Left cardiac atrium (tissue), 4 donors: ENCODE measurements around the gene DUSP16. TPM values are rescaled to one million over a fixed set of nuclear protein-coding genes. Genes with fewer than 3 reads are reported as not detected.

Experiments
- ATAC-seq, 2 donors: fragments of 200-7000 bp; cut with Tn5 transposase; one replicate each; pipeline ENCODE4 v1.9.1; 2020; ENCODE audit warnings: mild to moderate bottlenecking in 2 of 2, moderate library complexity in 2 of 2
- DNase-seq: peaks from one replicate; pipeline ENCODE4 v3.0.0-alpha.2; 2020
- intact Hi-C, 2 donors: fragments of 100-400 bp; cut with DNase I; formaldehyde crosslinking; loops; one replicate each; pipeline versions ENCODE4 v1.14.1 to v1.15.1; 2022 to 2023
- total RNA-seq, 2 donors: library from RNA; stranded (reverse); fragmentation: NEBNext Ultra II Directional; extraction: Animal tissue kit (Norgen Biotek cat#: 25700); gene quantifications; one replicate each; pipeline ENCODE4 v1.2.1, GENCODE V29; 2021
- donor health status: DM: no; HTN: yes; CAD: no.
- donor health status: DM: no; HTN: yes; CAD: no; lungs with severe emphysema.
- donor health status: DM: yes; HTN: yes; CAD: no.
- donor health status: Dilated cardiomyopathy.

The DUSP16 gene
- total RNA-seq, 2 donors from 2014 or later, result 11.5 to 17.3 TPM

DNA sequence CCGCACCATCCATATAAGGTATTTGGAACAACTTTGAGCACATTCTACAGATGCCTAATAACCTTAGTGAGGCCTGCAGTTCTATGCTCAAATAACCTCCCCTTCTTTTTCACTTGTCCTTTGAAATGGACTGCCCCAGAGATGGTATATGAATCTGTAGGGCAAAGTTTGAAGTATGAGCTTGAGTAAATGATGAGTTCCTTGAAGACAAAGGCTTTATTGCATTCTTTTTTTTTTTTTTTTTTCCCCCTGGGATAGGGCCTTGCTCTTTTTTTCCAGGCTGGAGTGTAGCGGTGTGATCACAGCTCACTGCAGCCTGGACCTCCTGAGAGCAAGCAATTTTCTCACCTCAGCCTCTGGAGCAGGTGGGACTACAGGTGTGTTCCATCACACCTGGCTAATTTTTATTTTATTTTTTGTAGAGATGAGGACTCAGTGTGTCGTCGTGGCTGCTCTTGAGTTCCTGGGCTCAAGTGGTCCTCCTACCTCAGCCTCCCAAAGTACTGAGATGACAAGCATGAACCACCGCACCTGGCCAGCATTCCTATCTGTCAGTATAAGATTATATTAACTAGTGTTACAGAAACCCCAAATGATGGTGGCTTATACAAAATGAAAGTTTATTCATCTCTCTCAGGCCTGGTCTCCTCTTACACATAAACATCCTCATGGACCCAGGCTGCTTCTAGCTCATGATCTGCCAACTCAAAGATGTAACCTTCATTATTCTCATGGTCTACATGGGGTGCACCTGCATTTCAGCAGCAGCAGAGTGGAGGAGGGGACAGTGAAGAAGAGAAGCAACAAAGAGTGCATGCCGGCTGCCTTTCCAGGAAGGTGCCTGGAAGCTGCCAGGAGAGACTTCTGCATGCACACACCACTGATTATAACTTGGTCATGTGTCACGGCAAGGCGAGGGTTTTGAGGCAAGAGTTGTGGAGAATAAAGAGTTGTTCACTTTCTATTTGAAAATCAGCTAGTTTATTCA, 101.4 kb downstream of the DUSP16 start:
- intact Hi-C loops, result no loop called here
- no peak for ATAC-seq
- no peak for DNase-seq

DNA sequence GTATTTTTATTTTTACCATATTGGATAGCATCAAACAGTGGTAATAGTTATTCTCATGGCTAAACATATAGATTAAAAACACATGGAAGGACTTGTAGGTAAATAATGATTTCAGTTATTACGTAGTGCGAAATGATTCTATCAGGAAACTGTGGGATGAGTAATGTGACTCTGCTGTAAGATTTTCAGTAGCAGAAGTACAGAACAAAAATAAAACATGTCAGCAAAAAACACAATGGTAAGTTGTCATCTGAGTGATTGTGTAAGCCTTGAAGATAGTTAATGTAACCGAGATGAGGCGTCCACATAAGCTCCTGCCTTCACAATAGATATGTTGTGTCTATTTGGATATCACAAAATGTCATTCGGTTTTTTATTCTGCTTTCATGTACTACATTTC, 106.0 kb downstream of the DUSP16 start:
- peak; percentile 23 to 39 for ATAC-seq
- intact Hi-C loops, result no loop called here
- DNase-seq, result no peak

- no peak for ATAC-seq
- DNase-seq, result no peak
- intact Hi-C loops, result no loop called here
Observed at GRCh38 chr12:12454315-12454714, 108.3 kb downstream of the DUSP16 start.

GRCh38 chr12:12453635-12454034, 109.0 kb downstream of the DUSP16 start:
- intact Hi-C loops, result no loop called here
- no peak for ATAC-seq
- DNase-seq, result no peak

GRCh38 chr12:12452326-12452902, 110.2 kb downstream of the DUSP16 start:
- ATAC-seq, result no peak
- intact Hi-C loops, result no loop called here

GRCh38 chr12:12451098-12451497, 111.6 kb downstream of the DUSP16 start:
- ATAC-seq, result no peak
- intact Hi-C loops, result no loop called here
- DNase-seq, result no peak

More at GRCh38 chr12:12452326-12452902, 110.2 kb downstream of the DUSP16 start:
- no peak for DNase-seq

- no peak for ATAC-seq
- intact Hi-C loops, result no loop called here
- no peak for DNase-seq
Observed at GRCh38 chr12:12450043-12450471, 112.6 kb downstream of the DUSP16 start.

DNA sequence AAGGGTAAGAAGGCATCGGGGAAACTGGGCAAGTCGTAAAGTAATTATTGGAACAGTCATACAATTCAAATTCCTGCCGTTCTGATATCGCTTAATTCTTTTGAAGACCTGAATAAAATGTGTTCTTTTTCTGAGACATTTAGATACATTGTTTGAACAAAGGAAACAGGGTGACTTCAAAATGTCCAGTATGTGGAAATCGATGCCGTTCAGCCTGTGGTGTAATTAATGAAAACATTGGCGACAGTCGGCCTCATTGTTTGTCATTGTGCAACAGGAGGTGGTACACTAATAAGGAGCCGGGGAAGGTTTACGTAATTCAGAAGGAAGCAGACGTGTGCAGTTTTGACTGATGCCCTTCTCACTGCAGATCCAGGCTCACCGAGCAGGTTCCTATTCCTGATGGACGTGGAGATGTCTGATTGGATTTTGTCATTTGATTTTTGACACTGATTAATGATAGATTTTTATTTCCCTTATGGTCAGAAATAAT, 113.1 kb downstream of the DUSP16 start:
- no peak for DNase-seq
- intact Hi-C loops, result no loop called here
- ATAC-seq, result peak in 1 of 2 donors; percentile 31

GRCh38 chr12:12447837-12448236, 114.8 kb downstream of the DUSP16 start:
- ATAC-seq (no peak), DNase-seq (no peak)
- intact Hi-C loops, result no loop called here

DNA sequence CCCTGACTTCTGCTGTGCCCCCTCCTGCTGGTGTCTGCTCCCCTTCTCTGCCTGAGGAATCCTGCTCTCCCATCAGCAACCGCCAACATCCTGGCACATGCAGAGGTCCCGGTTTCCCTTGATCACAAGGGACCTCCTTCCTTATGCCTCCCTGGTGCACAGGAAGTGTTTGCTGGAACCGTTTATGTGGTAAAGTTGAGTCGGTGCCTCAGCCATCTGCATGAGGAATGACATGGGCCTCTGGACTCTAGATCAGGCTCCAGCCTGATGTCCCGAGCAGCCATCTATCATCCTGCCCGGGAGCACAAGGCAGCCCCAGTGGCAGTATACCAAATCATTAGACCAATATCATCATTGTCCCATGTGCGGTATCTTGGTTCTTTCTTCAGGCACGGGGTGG, 115.4 kb downstream of the DUSP16 start:
- intact Hi-C loops, result no loop called here
- DNase-seq, result no peak
- ATAC-seq, result no peak

GRCh38 chr12:12446786-12447185, 115.9 kb downstream of the DUSP16 start:
- intact Hi-C loops, result no loop called here
- DNase-seq (no peak), ATAC-seq (no peak)

GRCh38 chr12:12445882-12446181, 116.8 kb downstream of the DUSP16 start:
- intact Hi-C loops, result no loop called here
- DNase-seq, result no peak
- no peak for ATAC-seq

DNA sequence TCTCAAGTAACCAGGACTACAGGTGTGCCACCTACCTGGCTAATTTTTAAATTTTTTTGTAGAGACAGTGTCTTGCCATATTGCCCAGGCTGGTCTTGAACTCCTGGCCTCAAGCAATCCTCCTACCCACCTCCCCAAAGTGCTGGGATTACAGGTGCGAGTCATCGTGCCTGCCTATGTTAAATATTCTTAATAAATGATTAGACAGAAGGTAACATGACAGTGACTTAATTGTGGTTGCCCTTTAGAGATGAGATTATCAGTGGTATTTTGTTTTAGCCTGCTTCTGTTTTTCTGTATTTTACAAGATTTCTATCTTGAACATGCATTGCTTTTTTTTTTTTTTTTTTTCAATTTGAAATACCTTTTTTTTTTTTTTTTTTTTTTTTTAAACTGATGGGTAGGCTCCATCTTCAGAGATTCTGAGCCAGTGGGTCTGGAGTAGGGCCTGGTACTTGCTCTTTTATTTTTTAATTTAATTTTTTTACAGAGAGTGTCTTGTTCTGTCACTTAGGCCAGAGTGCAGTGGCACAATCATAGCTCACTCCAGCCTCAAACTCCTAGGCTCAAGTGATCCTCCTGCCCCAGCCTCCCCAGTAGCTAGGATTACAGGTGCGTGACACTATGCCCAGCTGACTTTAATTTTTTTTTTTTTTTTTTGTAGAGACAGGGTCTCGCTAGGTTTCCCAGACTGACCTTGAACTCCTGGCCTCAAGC, 117.3 kb downstream of the DUSP16 start:
- ATAC-seq, result no peak
- DNase-seq, result no peak
- intact Hi-C loops, result no loop called here

- DNase-seq (peak; percentile 72), ATAC-seq (peak; percentile 71 to 76)
- intact Hi-C loops, result no loop called here
Observed at GRCh38 chr12:12443431-12443878, 119.2 kb downstream of the DUSP16 start.

DNA sequence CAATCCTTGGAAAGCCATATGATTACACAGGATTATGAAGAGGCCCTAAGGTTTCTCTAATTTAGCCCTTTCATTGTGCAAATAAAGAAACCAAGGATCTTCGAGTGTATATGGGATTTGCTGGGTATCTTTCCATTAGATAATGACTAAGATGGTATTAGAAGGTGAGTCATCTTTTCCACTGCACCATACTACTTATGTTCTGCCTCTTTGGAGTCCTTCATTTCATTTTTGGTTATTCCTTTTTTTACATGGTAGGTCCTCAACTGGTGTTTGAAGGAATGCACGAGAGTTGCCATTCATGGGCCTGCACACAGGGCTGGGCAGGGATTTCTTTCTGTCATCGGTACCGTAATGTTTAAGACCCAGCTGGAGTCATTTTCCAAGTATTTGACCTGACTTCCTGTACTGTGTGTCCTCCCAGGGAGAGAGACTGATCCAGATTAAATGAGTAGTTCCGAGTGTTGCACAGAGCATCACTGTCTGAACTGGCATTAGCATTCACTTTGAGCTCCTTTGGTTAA, 120.1 kb downstream of the DUSP16 start:
- intact Hi-C loops, result no loop called here
- DNase-seq, result no peak
- ATAC-seq, result peak; percentile 16 to 66

GRCh38 chr12:12441843-12442461, 120.7 kb downstream of the DUSP16 start:
- intact Hi-C loops, result no loop called here
- DNase-seq (no peak), ATAC-seq (peak; percentile 62 to 65)

DNA sequence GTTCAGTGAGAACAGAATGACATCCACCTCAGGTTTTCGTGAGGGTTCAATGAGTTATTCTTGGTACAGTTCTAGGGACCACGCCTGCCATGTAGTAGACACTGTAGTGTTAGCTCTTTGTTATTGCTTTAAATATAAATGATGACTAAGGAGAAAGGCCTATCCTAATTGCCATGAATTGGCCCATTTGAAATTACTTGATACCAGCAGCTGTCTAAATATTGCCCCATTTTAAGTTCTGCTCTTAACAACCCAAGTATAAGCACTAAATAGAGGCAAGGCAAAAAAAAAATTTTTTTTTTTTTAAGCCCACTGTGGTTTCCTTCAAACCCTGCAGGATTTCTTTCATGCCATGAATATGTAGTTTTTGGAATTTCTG, 121.2 kb downstream of the DUSP16 start:
- DNase-seq, result no peak
- intact Hi-C loops, result no loop called here
- no peak for ATAC-seq

DNA sequence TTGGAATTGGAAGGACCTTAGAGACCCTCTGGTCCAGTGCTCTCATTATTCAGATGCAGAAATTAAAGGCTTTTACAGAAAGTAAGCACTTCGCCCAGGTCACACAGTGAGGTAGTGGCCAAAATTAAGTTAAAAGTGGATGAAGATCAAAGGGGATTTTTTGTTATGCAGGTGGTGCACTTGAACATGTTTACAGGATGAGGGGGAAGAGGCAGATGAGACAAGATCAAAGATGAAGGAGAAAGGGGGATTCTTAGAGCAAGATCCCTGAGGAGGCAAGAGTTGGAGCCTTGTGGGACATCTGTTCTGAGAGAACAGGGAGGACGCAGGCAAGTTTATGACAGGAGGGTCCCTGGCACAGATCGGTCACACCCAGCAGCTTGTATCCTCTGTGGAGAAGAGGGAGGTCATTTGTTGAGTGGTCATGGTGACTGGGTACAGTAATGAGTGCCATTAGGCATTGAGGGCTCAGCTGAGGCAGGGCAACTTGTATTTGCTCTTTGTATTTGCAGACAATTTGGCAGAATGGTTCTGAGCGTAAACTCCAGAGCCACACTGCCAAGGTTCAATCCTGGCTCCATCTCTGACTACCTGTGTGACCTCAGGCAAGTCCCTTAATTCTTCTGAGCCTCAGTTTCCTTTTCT, 121.8 kb downstream of the DUSP16 start:
- intact Hi-C loops, result no loop called here
- ATAC-seq (no peak), DNase-seq (no peak)

DNA sequence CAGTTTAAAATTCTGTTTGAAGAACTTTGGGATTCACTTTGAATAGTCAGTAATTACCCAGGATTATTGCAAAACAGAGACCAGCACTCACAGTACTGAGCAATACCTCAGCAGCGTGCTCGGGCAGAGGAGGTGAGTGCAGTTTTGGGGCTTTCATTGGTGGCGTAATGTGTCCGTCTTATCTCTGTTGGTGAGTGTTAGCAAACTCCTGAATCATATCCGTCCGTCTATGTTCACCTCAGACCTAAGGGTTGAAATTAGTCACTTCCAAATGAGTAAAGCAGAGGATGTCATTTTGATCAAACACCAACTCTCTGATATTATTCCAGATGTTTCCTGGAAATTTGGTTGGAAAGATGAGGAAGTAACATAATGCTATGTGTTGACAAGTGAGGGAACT, 123.0 kb downstream of the DUSP16 start:
- DNase-seq, result no peak
- intact Hi-C loops, result no loop called here
- ATAC-seq, result peak in 1 of 2 donors; percentile 60
